Measurements from ENCODE around the gene ACADSB.

The ACADSB gene

DNA sequence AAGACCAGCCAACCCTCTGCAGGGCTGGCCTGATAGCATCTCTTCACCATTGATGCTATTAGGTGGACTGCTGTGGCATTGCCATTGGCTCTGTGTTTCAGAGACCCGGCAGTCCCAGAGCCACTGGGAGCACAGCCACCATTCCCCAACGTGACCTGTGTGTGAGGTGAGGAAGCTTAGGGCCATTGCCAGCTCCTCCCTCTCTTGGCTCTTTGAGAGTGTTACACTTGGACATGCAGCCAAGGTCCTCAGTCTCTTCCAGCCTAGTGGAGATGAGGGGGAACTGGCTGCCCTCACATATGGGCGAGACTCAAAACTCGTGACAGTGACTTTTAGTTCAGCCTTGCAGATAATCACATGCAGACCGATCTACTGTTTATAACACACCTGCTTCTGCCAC lies 87.6 kb downstream of the ACADSB start:
- no peak for DNase-seq (ENCODE audit: low read depth in 2 of 2)

DNA sequence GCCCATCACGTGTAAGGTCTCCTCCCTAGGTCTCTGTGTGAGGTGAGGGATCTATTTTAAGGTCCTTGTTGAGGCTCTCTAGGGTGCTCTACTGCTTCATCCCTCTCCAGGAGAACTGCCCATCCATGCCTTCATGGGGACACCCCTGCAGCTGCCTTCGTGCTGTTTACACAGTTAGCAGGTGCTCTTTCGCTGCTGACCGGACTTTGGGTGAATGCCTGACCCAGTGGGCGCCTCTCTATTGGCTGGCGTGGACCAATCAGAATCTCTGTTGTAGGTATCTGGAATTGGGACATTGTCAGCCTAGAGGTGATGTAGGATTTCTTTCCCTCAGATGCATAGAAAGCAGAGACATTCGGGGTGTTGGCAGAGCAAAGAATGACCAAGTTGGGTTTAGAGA lies 88.2 kb downstream of the ACADSB start:
- no peak for DNase-seq (ENCODE audit: low read depth in 2 of 2)

DNA sequence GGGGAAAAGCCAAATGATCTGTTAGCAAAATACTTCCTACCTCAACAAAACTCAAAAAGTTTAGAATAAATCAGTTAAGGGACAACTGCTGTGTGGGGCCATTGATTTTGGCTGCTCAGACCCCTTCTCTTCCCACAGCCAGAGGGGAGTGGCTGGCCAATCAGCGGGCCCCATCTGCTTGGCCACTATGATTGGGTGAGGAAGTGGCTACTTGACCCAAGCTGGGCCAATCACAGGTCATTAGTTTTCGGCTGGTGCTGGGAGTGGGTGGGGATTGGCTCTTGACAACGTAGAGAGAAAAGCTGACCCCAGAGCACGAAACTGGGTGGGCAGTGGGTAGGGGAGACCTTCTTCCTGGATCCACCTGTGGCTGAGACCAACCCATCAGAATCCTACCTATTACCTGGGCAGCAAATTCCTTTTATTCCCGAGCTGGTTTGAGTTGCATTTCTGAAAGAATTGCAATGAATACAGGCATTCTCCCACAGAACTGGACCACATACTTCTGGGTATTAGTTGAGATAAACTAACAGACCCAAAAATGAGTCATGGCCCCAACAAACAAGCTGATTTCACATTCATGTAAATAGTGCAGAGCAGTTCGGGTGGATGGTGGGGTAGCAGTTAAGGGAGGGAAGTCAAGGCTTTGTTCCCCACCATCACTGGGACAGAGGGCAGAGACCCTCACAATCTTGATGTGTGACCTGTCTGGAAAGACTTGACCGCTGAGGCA lies 91.4 kb downstream of the ACADSB start:
- DNase-seq (ENCODE audit: low read depth in 2 of 2), result no peak

DNA sequence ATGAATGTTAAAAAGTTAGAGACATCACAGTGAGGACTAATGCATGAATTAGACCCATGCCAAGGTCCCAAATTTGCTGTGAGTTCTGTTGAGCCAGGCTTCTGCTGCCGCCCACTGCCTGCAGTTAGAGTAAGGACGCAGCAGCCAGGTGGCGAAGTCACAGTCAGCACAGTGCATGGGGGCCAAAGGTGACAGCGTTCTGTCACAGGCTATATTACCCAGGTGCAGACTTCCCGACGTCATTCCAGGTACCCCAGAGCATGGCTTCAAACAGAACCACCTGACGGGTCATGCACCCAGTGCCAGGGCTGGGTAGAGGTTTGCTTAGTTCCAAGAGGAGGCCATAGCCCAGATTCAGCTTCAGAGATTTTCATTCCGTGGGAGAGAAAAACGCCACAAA lies 93.1 kb downstream of the ACADSB start:
- no peak for DNase-seq (ENCODE audit: low read depth in 2 of 2)

DNA sequence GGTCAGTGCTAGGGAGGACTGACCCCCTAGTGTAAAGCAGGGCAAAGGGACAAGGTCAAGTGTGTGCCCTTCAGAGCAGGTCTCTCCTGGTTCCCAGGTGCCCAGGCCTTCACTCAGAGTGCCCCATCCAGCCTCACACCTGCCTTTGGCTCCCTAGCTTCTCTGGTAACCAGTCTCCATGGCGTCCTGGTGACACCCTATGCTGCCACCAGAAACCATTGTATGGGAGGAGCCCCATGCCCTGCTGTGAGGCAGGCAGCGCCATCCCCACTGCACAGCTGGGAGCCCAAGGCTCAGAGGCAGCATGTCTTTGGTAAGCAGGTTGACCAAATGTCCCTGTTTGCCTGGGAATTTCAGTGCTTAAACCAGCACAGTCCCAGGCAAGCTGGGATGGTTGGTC lies 93.9 kb downstream of the ACADSB start:
- no peak for DNase-seq (ENCODE audit: low read depth in 2 of 2)

DNA sequence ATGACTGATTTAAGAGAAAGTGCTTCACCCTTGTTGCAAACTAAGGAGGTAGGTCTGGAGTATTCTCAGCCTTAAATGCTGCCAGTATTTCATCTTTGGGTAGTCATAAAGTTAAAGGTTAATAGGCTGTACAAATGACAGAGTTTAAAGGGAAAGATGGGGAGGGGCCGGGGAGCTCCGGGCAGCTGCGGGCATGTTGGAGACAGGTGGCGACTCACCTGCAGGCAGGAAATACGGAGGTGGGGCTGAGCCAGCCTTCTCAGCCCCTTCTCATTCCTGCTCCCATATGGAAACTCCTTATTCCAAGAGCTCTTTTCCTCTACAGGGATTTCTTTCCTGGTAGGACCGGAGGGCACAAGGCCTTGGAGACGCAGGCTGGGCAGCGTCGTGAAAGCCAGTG lies 95.1 kb downstream of the ACADSB start:
- no peak for DNase-seq (ENCODE audit: low read depth in 2 of 2)

All from stimulated activated CD4-positive, alpha-beta T cell treated with anti-CD3 and anti-CD28 coated beads, Interleukin-1b, Interleukin-23, amount 100 ng/mL, for 1 hour (primary cell).